Caco-2 (cell line): ENCODE measurements around the gene RIPOR2. TPM values are rescaled to one million over a fixed set of nuclear protein-coding genes. Genes with fewer than 3 reads are reported as not detected.

ENCODE experiments used
- BruUV-seq: library from RNA; stranded (reverse); fragments of 400-500 nt; replicated peaks from 2 replicates; lab custom pipeline; 2021; lab: Mats Ljungman, UMichigan
- CTCF ChIA-PET: fragments of 300-600 bp; sonication (Branson Sonifier 250); formaldehyde crosslinking; loops from one replicate; lab custom pipeline; 2022; ENCODE audit warnings: antibody characterized with exemption; lab: Charles Lee
- POLR2A ChIA-PET: fragments of 300-600 bp; sonication (Branson Sonifier 250); formaldehyde crosslinking; loops from one replicate; lab custom pipeline; 2022; ENCODE audit warnings: antibody characterized with exemption; lab: Charles Lee
- DNase-seq, 2 experiments: peaks; one replicate each; pipeline versions ENCODE4 v3.0.0 to v3.0.0-alpha.2; 2020 to 2022
- H3K27me3 ChIP-seq: replicated peaks from 2 replicates; pipeline ENCODE4 v1.6.0; 2011; ENCODE audit warnings: low read length; ENCODE audit not compliant: control insufficient read depth, insufficient read depth
- H3K36me3 ChIP-seq: 2 replicates; pipeline ENCODE4 v1.5.1; 2011; ENCODE audit warnings: low read length; ENCODE audit not compliant: control insufficient read depth, insufficient read depth
- H3K4me1 ChIP-seq: fragments of 250-450 bp; sonication (Bioruptor Pico); 2 replicates; pipeline ENCODE4 v1.5.1; 2020; ENCODE audit warnings: mild to moderate bottlenecking
- H3K4me3 ChIP-seq: 2 replicates; pipeline ENCODE4 v1.5.1; 2011; ENCODE audit warnings: low read depth, mild to moderate bottlenecking, control low read depth, low read length
- H3K9me3 ChIP-seq: fragments of 250-450 bp; sonication (Bioruptor Pico); 2 replicates; pipeline ENCODE4 v1.5.1; 2020; ENCODE audit warnings: mild to moderate bottlenecking, moderate library complexity
- H3K27ac Mint-ChIP-seq: one replicate; pipeline ENCODE4 v1.8.0; 2022; ENCODE audit warnings: mixed read lengths; ENCODE audit not compliant: unreplicated experiment
- H3K27me3 Mint-ChIP-seq: one replicate; pipeline ENCODE4 v1.8.0; 2022; ENCODE audit warnings: mixed read lengths; ENCODE audit not compliant: insufficient read depth, unreplicated experiment
- H3K36me3 Mint-ChIP-seq: one replicate; pipeline ENCODE4 v1.8.0; 2022; ENCODE audit warnings: mild to moderate bottlenecking, mixed read lengths; ENCODE audit not compliant: insufficient read depth, unreplicated experiment
- H3K4me1 Mint-ChIP-seq: one replicate; pipeline ENCODE4 v1.8.0; 2022; ENCODE audit warnings: low read depth, mixed read lengths; ENCODE audit not compliant: unreplicated experiment
- H3K4me3 Mint-ChIP-seq: one replicate; pipeline ENCODE4 v1.8.0; 2022; ENCODE audit warnings: mild to moderate bottlenecking, moderate library complexity, mixed read lengths; ENCODE audit not compliant: unreplicated experiment
- H3K9me3 Mint-ChIP-seq: one replicate; pipeline ENCODE4 v1.8.0; 2022; ENCODE audit warnings: mixed read lengths; ENCODE audit not compliant: unreplicated experiment
- intact Hi-C: fragments of 100-400 bp; cut with micrococcal nuclease; formaldehyde crosslinking; loops from one replicate; pipeline ENCODE4 v1.10.0; 2022; ENCODE audit not compliant: unreplicated experiment
- total RNA-seq: library from RNA; stranded (reverse); gene quantifications from 2 replicates; pipeline ENCODE4 v1.2.3, GENCODE V29; 2022
- TF ChIP-seq, protein P1 (sequence below), 2 experiments: fragments of 200-600 bp in 1 of 2; IDR thresholded peaks; 1 replicate in 1 of 2; 2 replicates in 1 of 2; pipeline versions ENCODE4 v1.5.1 to v1.8.0; 2011 to 2022; ENCODE audit warnings: antibody characterized with exemption in 1 of 2, control low read depth in 1 of 2, inconsistent platforms in 1 of 2, low read depth in 1 of 2, low read length in 1 of 2, mild to moderate bottlenecking in 1 of 2, moderate library complexity in 1 of 2; ENCODE audit not compliant: insufficient read depth in 1 of 2, severe bottlenecking in 1 of 2, unreplicated experiment in 1 of 2

RIPOR2 gene
- total RNA-seq, 1 experiment from 2014 or later, result 0.64 TPM

DNA sequence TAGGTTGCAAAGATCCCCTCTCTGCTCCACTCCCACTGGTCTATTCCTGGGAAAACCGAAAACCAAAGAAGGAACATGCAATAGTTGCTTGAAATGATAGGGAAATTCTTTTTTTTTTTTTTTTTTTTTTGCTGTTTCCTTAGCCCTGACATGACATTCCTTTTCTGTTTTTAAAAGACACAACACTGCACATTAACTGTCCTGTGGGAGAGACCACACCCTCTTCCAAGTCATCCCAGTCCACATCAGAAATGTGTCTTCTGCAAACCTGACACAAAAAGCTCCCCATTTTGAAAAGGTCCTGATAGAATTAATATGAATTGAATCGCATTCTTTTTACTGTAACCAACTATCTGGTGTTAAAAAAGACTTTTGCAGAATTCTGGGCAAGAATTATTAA lies 43.4 kb upstream of the RIPOR2 start:
- ChIA-PET POLR2A (no interaction called here), CTCF (interaction anchor here (0.6 kb wide), 1 partner anchor 140 kb away, joined by 3 read pairs; no protein-coding TSS in a partner anchor)
- no peaks in the 10 kb centered on the region for H3K9me3 Mint-ChIP-seq
- peaks cover 21% of the 10 kb centered on the region for H3K4me1 Mint-ChIP-seq
- no peak overlapping the region for H3K27ac Mint-ChIP-seq
- H3K4me1 ChIP-seq, result peaks cover 26% of the 10 kb centered on the region
- BruUV-seq, result no TSS peak
- intact Hi-C loops, result no loop called here
- H3K27me3 ChIP-seq, result no peaks in the 10 kb centered on the region
- H3K4me3 Mint-ChIP-seq, result no peak overlapping the region
- TF ChIP-seq, protein P1, sequence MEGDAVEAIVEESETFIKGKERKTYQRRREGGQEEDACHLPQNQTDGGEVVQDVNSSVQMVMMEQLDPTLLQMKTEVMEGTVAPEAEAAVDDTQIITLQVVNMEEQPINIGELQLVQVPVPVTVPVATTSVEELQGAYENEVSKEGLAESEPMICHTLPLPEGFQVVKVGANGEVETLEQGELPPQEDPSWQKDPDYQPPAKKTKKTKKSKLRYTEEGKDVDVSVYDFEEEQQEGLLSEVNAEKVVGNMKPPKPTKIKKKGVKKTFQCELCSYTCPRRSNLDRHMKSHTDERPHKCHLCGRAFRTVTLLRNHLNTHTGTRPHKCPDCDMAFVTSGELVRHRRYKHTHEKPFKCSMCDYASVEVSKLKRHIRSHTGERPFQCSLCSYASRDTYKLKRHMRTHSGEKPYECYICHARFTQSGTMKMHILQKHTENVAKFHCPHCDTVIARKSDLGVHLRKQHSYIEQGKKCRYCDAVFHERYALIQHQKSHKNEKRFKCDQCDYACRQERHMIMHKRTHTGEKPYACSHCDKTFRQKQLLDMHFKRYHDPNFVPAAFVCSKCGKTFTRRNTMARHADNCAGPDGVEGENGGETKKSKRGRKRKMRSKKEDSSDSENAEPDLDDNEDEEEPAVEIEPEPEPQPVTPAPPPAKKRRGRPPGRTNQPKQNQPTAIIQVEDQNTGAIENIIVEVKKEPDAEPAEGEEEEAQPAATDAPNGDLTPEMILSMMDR (IDR thresholded peaks at IDR 0.05; ENCODE audit: insufficient read depth in 1 of 2, low read depth in 1 of 2, low read length in 1 of 2, severe bottlenecking in 1 of 2, unreplicated experiment in 1 of 2), result no peak
- no peaks in the 10 kb centered on the region for H3K27me3 Mint-ChIP-seq
- H3K36me3 ChIP-seq, result no peaks in the 10 kb centered on the region
- no peaks in the 10 kb centered on the region for H3K9me3 ChIP-seq
- no peak overlapping the region for H3K4me3 ChIP-seq
- DNase-seq, result no peak
- H3K36me3 Mint-ChIP-seq, result no peaks in the 10 kb centered on the region

DNA sequence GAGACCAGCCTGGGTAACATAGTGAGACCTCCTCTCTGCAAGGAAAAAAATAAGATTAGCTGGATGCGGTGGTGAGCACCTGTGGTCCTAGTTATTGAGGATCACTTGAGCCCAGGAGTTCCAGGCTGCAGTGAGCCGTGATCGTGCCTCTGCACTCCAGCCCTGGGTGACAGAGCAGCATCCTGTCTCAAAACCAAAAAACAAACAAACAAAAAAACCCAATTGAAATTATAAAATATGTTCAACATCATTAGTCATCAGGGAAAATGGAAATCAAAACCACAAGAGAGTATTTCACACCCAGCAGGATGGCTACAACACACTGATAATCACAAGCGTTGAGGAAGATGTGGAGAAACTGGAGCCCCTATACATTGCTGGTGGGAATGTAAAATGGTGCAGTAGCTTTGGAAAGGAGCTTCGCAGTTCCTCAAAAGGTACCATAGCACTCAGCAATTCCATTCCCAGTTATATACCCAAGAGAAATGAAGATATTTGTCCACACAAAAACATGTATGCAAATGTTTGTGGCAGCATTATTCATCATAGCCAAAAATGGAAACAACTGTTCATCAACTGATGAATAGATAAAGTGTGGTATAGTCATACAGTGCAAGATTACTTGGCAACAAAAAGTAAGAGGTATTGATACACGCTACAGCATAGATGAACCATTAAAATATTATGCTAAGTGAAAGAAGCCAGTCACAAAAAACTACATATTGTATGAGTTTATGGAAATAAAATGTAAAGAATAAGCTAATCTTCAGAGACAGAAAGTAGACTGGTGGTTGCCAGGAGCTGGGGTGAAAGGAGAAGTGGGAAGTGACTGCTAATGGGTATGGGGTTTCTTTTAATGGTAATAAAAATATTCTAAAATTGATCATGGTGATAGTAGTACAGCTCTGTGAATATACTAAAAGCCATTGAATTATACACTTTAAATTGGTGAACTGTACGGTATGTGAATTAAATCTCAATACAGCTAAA lies 38.7 kb upstream of the RIPOR2 start:
- Mint-ChIP-seq H3K4me3 (no peak overlapping the region), H3K27ac (no peak overlapping the region), H3K9me3 (no peaks in the 10 kb centered on the region), H3K36me3 (peaks cover 4% of the 10 kb centered on the region), H3K27me3 (no peaks in the 10 kb centered on the region), H3K4me1 (peaks cover 6% of the 10 kb centered on the region)
- no peaks in the 10 kb centered on the region for H3K36me3 ChIP-seq
- ChIA-PET POLR2A (no interaction called here), CTCF (interaction anchor here (0.6 kb wide), 1 partner anchor 40 kb away, joined by 3 read pairs; no protein-coding TSS in a partner anchor)
- intact Hi-C loops, result no loop called here
- TF ChIP-seq, protein P1 (IDR thresholded peaks at IDR 0.05; ENCODE audit: insufficient read depth in 1 of 2, low read depth in 1 of 2, low read length in 1 of 2, severe bottlenecking in 1 of 2, unreplicated experiment in 1 of 2), result no peak
- H3K27me3 ChIP-seq, result no peaks in the 10 kb centered on the region
- no peak overlapping the region for H3K4me3 ChIP-seq
- no peak for DNase-seq
- no peaks in the 10 kb centered on the region for H3K9me3 ChIP-seq
- no peaks in the 10 kb centered on the region for H3K4me1 ChIP-seq
- no TSS peak for BruUV-seq

DNA sequence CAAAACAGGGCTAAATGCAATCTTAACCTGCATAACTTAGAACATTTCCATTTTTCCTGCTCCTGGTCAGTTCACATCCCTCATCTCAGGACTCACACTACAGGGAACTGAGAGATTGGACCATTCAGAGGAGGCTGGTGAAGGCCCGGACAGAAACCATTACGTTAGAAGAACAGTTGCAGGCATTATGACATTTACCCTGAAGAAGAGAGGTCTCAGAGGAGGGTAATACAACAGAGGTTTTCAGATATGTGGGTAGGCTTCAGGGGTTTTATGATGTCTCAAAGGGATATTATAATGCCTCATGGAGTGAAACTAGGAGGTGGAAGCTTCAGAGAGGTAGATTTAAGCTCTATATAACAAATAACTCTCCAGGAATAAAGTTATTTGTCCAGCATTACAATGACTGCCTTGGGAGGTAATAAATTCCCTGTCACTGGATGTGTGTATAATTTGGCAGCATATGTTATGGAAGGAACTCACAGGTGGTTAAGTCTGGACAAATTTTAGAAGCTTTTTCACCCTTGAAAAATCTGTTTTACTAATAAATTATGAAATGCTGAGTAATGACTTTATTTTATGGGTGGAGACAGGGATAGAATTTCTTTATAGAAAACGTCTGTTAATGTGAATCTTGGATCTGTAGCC lies 36.7 kb upstream of the RIPOR2 start:
- no peak overlapping the region for H3K27ac Mint-ChIP-seq
- BruUV-seq, result no TSS peak
- no peak overlapping the region for H3K4me3 Mint-ChIP-seq
- Histone ChIP-seq H3K27me3 (no peaks in the 10 kb centered on the region), H3K4me1 (no peaks in the 10 kb centered on the region), H3K4me3 (no peak overlapping the region), H3K9me3 (no peaks in the 10 kb centered on the region), H3K36me3 (no peaks in the 10 kb centered on the region)
- TF ChIP-seq, protein P1 (IDR thresholded peaks at IDR 0.05; ENCODE audit: insufficient read depth in 1 of 2, low read depth in 1 of 2, low read length in 1 of 2, severe bottlenecking in 1 of 2, unreplicated experiment in 1 of 2), result no peak
- CTCF ChIA-PET, result no interaction called here
- peaks cover 5% of the 10 kb centered on the region for H3K36me3 Mint-ChIP-seq
- H3K27me3 Mint-ChIP-seq, result no peaks in the 10 kb centered on the region
- DNase-seq, result no peak
- H3K4me1 Mint-ChIP-seq, result no peaks in the 10 kb centered on the region
- intact Hi-C loops, result no loop called here
- POLR2A ChIA-PET, result no interaction called here
- H3K9me3 Mint-ChIP-seq, result no peaks in the 10 kb centered on the region
